ENCODE data around the gene IQCK.
"Not testable (repeated sequence)": the region's sequence is repeated elsewhere in the genome, so short reads cannot be mapped to it uniquely, and the experiment has no call there.

IQCK gene

GRCh38 chr16:19716183-19716582 is 1.9 kb upstream of the IQCK start:
- no peak for DNase-seq (ENCODE audit: low read depth)
- TF ChIP-seq CTCF (IDR thresholded peaks at IDR 0.05; ENCODE audit: control insufficient read depth, insufficient read depth, low read depth, low read length, missing control alignments): no peak
- no peak overlapping the region for H3K4me3 ChIP-seq (ENCODE audit: control insufficient read depth, low read depth, low read length)

GRCh38 chr16:19716728-19717127 is 1.3 kb upstream of the IQCK start:
- DNase-seq (ENCODE audit: low read depth): not testable (repeated sequence)
- H3K4me3 ChIP-seq (ENCODE audit: control insufficient read depth, low read depth, low read length): peak overlapping the region; percentile 89

- TF ChIP-seq CTCF (IDR thresholded peaks at IDR 0.05; ENCODE audit: control insufficient read depth, insufficient read depth, low read depth, low read length, missing control alignments): no peak
- H3K4me3 ChIP-seq (ENCODE audit: control insufficient read depth, low read depth, low read length): peak overlapping the region; percentile 89
- DNase-seq (ENCODE audit: low read depth): no peak
Observed at GRCh38 chr16:19717314-19717713, 757 bp upstream of the IQCK start.

- peak overlapping the region; percentile 89 for H3K4me3 ChIP-seq (ENCODE audit: control insufficient read depth, low read depth, low read length)
- no peak for TF ChIP-seq CTCF (IDR thresholded peaks at IDR 0.05; ENCODE audit: control insufficient read depth, insufficient read depth, low read depth, low read length, missing control alignments)
- no peak for DNase-seq (ENCODE audit: low read depth)
Observed at GRCh38 chr16:19718624-19718965, 524 bp downstream of the IQCK start.

- DNase-seq (ENCODE audit: low read depth): no peak
- no peak overlapping the region for H3K4me3 ChIP-seq (ENCODE audit: control insufficient read depth, low read depth, low read length)
- TF ChIP-seq CTCF (IDR thresholded peaks at IDR 0.05; ENCODE audit: control insufficient read depth, insufficient read depth, low read depth, low read length, missing control alignments): no peak
Observed at GRCh38 chr16:19722269-19722952, 4.3 kb downstream of the IQCK start.

- no peak for TF ChIP-seq CTCF (IDR thresholded peaks at IDR 0.05; ENCODE audit: control insufficient read depth, insufficient read depth, low read depth, low read length, missing control alignments)
- DNase-seq (ENCODE audit: low read depth): no peak
- no peak overlapping the region for H3K4me3 ChIP-seq (ENCODE audit: control insufficient read depth, low read depth, low read length)
Observed at GRCh38 chr16:19722981-19723380, 4.9 kb downstream of the IQCK start.

- TF ChIP-seq CTCF (IDR thresholded peaks at IDR 0.05; ENCODE audit: control insufficient read depth, insufficient read depth, low read depth, low read length, missing control alignments): no peak
- DNase-seq (ENCODE audit: low read depth): no peak
- no peak overlapping the region for H3K4me3 ChIP-seq (ENCODE audit: control insufficient read depth, low read depth, low read length)
Observed at GRCh38 chr16:19728636-19728965, 10.5 kb downstream of the IQCK start.

Measured in AG09309 (cell line).